Gastroesophageal sphincter (tissue), 4 donors: ENCODE data around the gene RPS6KB1. TPM values are rescaled to one million over a fixed set of nuclear protein-coding genes. Genes with fewer than 3 reads are reported as not detected.
"Not testable (repeated sequence)": the region's sequence is repeated elsewhere in the genome, so short reads cannot be mapped to it uniquely, and the experiment has no call there.

ENCODE experiments used
- ATAC-seq: fragments of 150-250 bp; one replicate; pipeline ENCODE4 v1.9.1; 2016; ENCODE audit warnings: mild to moderate bottlenecking, moderate library complexity
- H3K27ac ChIP-seq, 4 donors: fragments of 200-600 bp; sonication (generic) in 3 of 4; 1 replicate in 3 of 4; 2 replicates in 1 of 4; pipeline ENCODE4 v1.5.1; 2016 to 2019
- H3K27me3 ChIP-seq: fragments of 200-600 bp; sonication (generic); one replicate; pipeline ENCODE4 v1.5.1; 2019
- H3K36me3 ChIP-seq, 2 donors: fragments of 200-600 bp; sonication (generic); one replicate each; pipeline ENCODE4 v1.5.1; 2019; ENCODE audit warnings: control low read depth in 1 of 2
- H3K4me1 ChIP-seq, 3 donors: fragments of 200-600 bp; sonication (generic); 1 replicate in 2 of 3; 2 replicates in 1 of 3; pipeline ENCODE4 v1.5.1; 2016 to 2019; ENCODE audit warnings: control low read depth in 2 of 3
- H3K4me3 ChIP-seq, 2 donors: fragments of 200-600 bp; sonication (generic); one replicate each; pipeline ENCODE4 v1.5.1; 2019; ENCODE audit warnings: mild to moderate bottlenecking in 1 of 2, moderate library complexity in 1 of 2
- H3K9me3 ChIP-seq, 3 donors: fragments of 200-600 bp; sonication (generic); one replicate each; pipeline ENCODE4 v1.5.1; 2017 to 2019; ENCODE audit warnings: control low read depth in 2 of 3
- EP300 ChIP-seq: sonication (generic); formaldehyde crosslinking; IDR thresholded peaks from one replicate; pipeline ENCODE4 v1.6.1; 2017; ENCODE audit warnings: antibody characterized with exemption, mild to moderate bottlenecking
- POLR2A ChIP-seq, 2 donors: fragments of 450-650 bp; IDR thresholded peaks; one replicate each; pipeline ENCODE4 v1.6.1; 2017; ENCODE audit warnings: antibody characterized with exemption in 2 of 2, mild to moderate bottlenecking in 2 of 2, moderate library complexity in 1 of 2
- POLR2AphosphoS5 ChIP-seq: sonication (generic); formaldehyde crosslinking; IDR thresholded peaks from one replicate; pipeline ENCODE4 v1.6.1; 2017; ENCODE audit warnings: antibody characterized with exemption
- WGBS, 2 donors: methylation state at CpG; one replicate each; pipeline ENCODE4 v1.1.5; 2018; ENCODE audit warnings: low coverage in 1 of 2; 5-methylcytosine and 5-hydroxymethylcytosine counted together
- total RNA-seq, 4 donors: library from RNA; depleted of rRNA; stranded (reverse); fragments of >200 nt; gene quantifications; one replicate each; pipeline ENCODE4 v1.1.0, GENCODE V29; 2016
- TF ChIP-seq, protein P1 (sequence below), 4 experiments: fragments of 200-600 bp in 2 of 4; fragments of 450-650 bp in 2 of 4; sonication (generic) in 1 of 4; IDR thresholded peaks; one replicate each; pipeline ENCODE4 v1.5.1; 2017 to 2019; ENCODE audit warnings: antibody characterized with exemption in 4 of 4, mild to moderate bottlenecking in 2 of 4, moderate library complexity in 2 of 4

RPS6KB1 gene
- total RNA-seq, 4 donors from 2014 or later = 19.2 to 36.3 (median 27.6) TPM

DNA sequence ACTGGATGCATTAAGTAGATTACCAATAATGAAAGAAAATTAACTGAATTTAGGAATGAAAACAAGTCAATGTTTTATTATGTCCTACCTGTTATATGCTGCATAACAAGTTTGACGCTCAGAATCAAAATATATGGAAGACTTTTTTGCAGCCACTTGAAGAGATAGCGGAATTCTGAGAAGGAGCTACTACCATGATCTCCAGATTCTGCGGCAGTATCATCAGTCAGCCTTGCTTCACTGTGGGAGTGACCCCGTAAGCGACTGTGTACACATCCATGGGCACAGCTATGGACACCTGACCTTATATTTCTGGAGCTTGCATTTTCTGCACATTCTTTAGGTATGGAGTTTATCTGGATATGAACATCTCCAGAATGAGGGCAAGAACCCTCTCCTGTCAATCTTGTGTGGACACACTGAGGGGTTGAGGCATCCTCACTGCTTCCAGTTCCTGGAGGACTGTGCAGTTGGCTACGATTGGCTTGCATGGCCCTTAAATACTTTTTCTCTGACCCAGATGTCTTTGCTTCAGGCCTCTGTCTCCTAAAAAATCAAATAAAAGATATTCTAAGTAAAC, 69.9 kb downstream of the RPS6KB1 start:
- no peaks in the 10 kb centered on the region for H3K27me3 ChIP-seq
- H3K36me3 ChIP-seq = peaks cover 0 to 6% of the 10 kb centered on the region in 2 donors
- H3K4me3 ChIP-seq = no peak overlapping the region
- H3K9me3 ChIP-seq = no peaks in the 10 kb centered on the region
- peaks cover 0 to 28% (median 11%) of the 10 kb centered on the region in 3 donors for H3K4me1 ChIP-seq
- 77 to 86% methylated on average over 3 to 6 of the region's 6 CpGs for WGBS, 2 donors
- TF ChIP-seq POLR2AphosphoS5 (no peak), EP300 (no peak), POLR2A (IDR thresholded peaks at IDR 0.05) (no peak)
- TF ChIP-seq, protein P1, sequence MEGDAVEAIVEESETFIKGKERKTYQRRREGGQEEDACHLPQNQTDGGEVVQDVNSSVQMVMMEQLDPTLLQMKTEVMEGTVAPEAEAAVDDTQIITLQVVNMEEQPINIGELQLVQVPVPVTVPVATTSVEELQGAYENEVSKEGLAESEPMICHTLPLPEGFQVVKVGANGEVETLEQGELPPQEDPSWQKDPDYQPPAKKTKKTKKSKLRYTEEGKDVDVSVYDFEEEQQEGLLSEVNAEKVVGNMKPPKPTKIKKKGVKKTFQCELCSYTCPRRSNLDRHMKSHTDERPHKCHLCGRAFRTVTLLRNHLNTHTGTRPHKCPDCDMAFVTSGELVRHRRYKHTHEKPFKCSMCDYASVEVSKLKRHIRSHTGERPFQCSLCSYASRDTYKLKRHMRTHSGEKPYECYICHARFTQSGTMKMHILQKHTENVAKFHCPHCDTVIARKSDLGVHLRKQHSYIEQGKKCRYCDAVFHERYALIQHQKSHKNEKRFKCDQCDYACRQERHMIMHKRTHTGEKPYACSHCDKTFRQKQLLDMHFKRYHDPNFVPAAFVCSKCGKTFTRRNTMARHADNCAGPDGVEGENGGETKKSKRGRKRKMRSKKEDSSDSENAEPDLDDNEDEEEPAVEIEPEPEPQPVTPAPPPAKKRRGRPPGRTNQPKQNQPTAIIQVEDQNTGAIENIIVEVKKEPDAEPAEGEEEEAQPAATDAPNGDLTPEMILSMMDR (IDR thresholded peaks at IDR 0.05) = no peak
- ATAC-seq = no peak
- no peak overlapping the region for H3K27ac ChIP-seq

DNA sequence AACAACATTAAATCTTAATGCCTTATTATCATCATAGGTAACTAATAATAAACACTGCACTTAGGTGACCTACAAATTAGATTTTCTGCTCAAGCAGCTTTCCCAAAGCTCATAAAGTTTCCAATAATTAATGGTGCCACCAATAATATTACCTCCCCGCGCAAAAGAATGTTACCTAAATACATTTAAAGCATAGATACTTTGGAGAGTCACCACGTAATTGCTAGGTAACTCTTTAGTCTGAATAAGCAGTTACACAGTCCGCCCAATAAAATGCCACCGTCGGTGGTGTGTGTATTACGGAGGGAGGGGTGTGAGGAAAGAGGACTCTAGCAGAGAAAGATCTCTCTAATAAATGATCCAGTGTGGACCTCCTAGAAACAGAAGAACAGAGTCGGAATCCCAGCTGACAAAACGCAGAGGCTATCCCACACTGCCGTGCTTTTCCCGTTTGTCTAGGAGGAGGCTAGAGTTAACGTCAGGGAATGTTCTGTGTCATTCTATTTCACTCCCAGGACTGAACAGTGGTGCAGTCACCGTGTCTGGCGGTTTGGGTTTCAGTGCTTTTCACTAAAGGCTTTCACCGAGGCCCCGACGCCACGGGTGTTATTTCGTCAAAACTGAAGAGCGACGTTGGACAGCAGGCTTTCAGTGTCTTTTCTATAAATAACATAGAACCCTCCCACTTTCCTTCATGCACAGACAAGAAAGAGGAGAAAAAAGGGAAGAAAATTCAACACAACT, 71.0 kb downstream of the RPS6KB1 start:
- 0 to 2% methylated on average over 17 to 21 of the region's 21 CpGs for WGBS, 2 donors

DNA sequence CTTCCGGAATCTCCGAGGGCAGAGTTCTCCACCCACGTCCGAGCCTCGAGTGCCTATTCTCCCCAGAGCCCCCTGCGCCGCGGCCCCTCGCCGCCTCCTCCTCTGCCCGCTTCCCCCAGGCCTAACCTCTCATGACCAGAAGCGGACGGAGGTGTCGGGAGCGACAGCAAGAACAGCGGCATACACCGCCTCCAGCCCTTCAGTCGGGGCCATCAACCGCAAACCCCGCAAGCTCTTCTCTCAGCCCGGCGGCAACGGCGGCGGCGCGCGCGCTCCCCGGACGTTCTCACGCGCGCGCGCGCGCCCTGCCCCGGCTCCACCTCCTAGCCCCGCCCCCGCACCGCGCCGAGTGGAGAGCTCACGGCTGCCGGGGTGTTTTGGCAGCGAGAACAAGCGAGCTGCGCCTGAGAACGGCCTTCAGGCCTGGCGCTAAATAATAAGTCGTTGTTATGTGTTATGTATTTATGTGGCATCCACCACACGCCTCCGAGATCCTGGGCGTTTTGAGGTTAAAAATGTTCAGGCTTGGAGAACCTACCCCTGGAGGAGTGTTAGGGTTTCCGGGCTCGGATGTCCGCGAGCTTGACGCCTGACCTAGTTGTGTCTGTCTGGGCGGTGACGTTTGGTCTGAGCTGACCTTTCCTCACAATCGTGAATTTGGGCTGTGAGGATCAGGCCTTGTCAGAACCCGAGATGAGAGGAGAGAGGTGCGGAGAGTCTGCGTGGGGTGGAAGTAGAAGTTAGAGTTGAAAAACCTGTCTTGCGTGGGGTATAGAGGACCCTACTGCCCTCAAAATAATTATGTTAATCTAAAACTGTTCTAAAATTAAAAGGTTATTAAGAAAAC, 71.8 kb downstream of the RPS6KB1 start, which contains the start of gene RNFT1:
Gene RNFT1, minus strand, starts transcription at position 259 of the 847 bp plus-strand sequence. Its CDS starts 77 bp downstream, at position 182.
- H3K9me3 ChIP-seq = no peaks in the 10 kb centered on the region
- H3K27me3 ChIP-seq = no peaks in the 10 kb centered on the region
- H3K36me3 ChIP-seq = no peaks in the 10 kb centered on the region
- WGBS, 2 donors = 10 to 13% methylated on average over 4 to 12 of the region's 67 CpGs
- H3K27ac ChIP-seq = peak within 1 kb of the TSS; percentile 88 to 95 (median 93)
- ATAC-seq = peak; percentile 95
- TF ChIP-seq EP300 (no peak), POLR2AphosphoS5 (peak; percentile 48), POLR2A (IDR thresholded peaks at IDR 0.05) (peak; percentile 69 to 87)
- TF ChIP-seq, protein P1 (IDR thresholded peaks at IDR 0.05) = no peak
- peaks cover 0 to 28% (median 11%) of the 10 kb centered on the region in 3 donors for H3K4me1 ChIP-seq
- H3K4me3 ChIP-seq = peak within 1 kb of the TSS; percentile 65 to 70

More for the DNA sequence above, 71.0 kb downstream of the RPS6KB1 start:
- peak; percentile 53 for ATAC-seq
- peak overlapping the region; percentile 65 to 70 for H3K4me3 ChIP-seq
- no peaks in the 10 kb centered on the region for H3K36me3 ChIP-seq
- H3K27ac ChIP-seq = peak overlapping the region; percentile 88 to 95 (median 93)
- peaks cover 0 to 28% (median 11%) of the 10 kb centered on the region in 3 donors for H3K4me1 ChIP-seq
- H3K9me3 ChIP-seq = no peaks in the 10 kb centered on the region
- TF ChIP-seq POLR2A (IDR thresholded peaks at IDR 0.05) (no peak), POLR2AphosphoS5 (peak; percentile 61), EP300 (no peak)
- TF ChIP-seq, protein P1 (IDR thresholded peaks at IDR 0.05) = no peak
- no peaks in the 10 kb centered on the region for H3K27me3 ChIP-seq

DNA sequence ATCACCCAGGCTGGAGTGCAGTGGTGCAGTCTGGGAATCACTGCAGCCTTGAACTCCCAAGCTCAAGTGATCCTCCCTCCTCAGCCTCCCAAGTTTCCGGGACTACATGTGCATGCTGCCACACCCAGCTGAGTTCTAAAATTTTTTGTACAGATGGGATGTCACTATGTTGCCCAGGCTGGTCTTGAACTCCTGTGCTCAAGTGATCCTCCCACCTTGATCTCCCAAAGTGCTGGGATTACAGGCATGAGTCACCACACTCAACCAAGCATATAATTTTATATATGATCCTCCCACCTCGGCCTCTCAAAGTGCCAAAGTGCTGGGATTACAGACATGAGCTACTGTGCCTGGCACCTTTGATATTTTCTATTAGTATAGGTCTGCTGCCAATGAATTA, 78.8 kb downstream of the RPS6KB1 start:
- 92 to 95% methylated on average over 2 of the region's 2 CpGs for WGBS, 2 donors
- not testable (repeated sequence) for H3K4me1 ChIP-seq, H3K4me3 ChIP-seq, H3K36me3 ChIP-seq, H3K27me3 ChIP-seq, H3K9me3 ChIP-seq, ATAC-seq, H3K27ac ChIP-seq

DNA sequence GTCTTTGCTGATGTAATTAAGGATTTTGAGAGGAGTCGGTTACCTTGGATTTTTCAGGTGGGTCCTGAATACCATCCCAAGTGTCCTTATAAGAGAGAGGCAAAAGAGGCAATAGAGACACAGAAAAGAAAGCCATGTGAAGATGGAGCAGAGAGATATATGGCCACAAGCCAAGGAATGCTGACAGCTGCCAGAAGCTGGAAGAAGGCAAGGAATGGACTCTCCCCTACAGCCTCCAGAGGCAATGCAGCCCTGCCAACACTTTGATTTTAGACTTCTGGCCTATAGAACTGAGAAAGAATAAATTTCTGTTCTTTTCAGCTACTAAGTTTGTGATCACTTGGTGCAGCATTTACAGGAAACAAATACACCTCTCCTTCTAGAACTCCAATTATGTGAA, 79.9 kb downstream of the RPS6KB1 start:
- H3K27ac ChIP-seq = no peak overlapping the region
- H3K36me3 ChIP-seq = no peaks in the 10 kb centered on the region
- no peaks in the 10 kb centered on the region for H3K27me3 ChIP-seq
- no peak for ATAC-seq
- H3K4me3 ChIP-seq = no peak overlapping the region
- no peaks in the 10 kb centered on the region for H3K9me3 ChIP-seq
- TF ChIP-seq EP300 (no peak), POLR2A (IDR thresholded peaks at IDR 0.05) (no peak), POLR2AphosphoS5 (no peak)
- H3K4me1 ChIP-seq = no peaks in the 10 kb centered on the region
- WGBS, 2 donors = 92 to 100% methylated on average over 1 of the region's 1 CpG

DNA sequence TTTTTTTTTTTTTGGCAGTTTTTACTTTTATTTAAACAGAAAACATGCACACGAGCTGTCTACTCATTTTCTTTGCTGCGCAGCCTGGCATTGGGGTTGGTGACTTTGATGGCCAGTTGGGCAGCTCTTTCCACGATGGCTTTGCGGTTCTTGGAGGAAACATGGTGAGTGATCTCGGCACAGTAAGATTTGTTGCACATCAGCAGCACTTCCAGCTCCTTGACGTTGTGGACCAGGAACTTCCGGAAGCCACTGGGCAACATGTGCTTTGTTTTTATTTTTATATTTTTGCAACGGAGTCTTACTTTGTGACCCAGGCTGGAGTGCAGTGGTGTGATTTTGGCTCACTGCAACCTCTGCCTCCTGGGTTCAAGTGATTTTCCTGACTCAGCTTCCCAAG, 80.6 kb downstream of the RPS6KB1 start:
- not testable (repeated sequence) for H3K27me3 ChIP-seq, H3K4me1 ChIP-seq, H3K4me3 ChIP-seq, H3K27ac ChIP-seq, ATAC-seq, H3K9me3 ChIP-seq, H3K36me3 ChIP-seq
- WGBS, 2 donors = 71 to 91% methylated on average over 1 to 8 of the region's 8 CpGs

DNA sequence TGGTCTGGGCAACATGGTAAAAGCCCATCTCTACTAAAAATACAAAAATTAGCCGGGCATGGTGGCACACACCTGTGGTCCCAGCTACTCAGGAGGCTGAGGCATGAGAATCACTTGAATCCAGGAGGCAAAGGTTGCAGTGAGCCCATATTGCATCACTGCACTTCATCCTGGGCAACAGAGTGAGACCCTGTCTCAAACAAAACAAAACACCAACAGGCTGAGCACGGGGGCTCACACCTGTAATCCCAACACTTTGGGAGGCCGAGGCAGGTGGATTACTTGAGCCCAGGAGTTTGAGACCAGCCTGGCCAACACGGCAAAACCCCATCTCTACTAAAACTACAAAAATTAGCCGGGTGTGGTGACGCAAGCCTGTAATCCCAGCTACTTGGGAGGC, 82.2 kb downstream of the RPS6KB1 start:
- not testable (repeated sequence) for H3K27me3 ChIP-seq, H3K4me1 ChIP-seq, ATAC-seq, H3K4me3 ChIP-seq, H3K27ac ChIP-seq, H3K36me3 ChIP-seq, H3K9me3 ChIP-seq
- 79 to 92% methylated on average over 2 to 3 of the region's 6 CpGs for WGBS, 2 donors

DNA sequence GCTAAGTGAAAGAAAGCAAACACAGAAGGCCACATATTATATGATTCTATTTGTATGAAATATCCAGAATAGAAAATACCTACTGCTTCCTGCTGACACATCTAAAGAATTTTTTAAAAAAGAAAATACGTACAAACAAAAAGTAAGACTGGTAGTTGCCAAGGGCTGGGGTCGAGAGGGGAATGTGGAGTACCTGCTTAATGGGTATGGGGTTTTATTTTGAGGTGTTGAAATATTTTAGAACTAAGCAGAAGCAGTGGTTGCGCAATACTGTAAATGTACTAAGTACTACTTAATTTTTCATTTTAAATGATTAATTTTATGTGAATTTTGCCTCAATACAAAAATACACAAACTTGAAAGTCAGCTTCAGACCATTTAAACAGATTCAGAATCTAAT, 103.7 kb downstream of the RPS6KB1 start:
- not testable (repeated sequence) for H3K4me3 ChIP-seq, H3K27ac ChIP-seq, H3K9me3 ChIP-seq, ATAC-seq, H3K36me3 ChIP-seq, H3K27me3 ChIP-seq, H3K4me1 ChIP-seq
- WGBS, 2 donors = 48 to 80% methylated on average over 2 of the region's 3 CpGs
